ENCODE data around the gene ADCY1.

ADCY1 gene

DNA sequence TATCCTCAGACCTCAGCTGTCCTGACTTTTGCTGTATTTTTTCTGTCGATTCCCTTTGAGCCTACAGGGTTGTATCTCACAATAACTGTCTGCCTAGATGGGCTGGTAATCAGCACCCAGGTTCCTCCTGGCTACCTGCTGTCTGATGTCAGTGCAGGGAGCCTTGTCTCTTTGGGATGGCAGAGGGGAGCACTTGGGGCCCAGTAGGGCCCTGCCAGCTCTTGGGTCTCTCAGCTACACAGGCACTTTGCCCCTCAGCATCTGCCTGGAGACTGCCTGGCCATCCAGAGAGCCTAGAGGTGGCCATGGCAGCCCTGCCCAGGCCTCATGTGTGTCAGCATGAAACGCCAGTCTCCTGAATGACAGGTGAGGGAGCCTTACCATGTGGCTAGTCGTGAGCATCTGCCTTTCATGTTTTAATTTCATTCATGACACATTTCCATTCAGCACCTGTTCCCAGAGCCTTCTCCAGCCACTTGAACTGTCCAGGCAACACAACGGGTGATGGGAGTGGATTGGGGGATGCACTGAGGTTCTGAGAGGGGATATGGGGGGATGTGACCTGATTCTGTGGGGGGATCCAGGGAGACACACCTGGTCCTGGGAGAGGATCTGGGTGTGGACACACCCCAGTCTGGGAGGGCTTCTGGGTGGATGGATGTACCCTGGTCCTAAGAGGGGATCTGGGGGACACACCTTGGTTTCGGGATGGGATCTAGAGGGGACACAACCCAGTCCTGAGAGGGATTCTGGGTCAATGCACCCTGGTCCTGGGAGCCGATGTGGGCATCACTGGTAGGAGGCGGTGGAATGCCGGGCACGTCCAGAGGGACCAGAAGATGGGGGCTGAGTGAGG lies 21.9 kb downstream of the ADCY1 start:
- H3K4me3 ChIP-seq (ENCODE audit: low read depth, low read length): no peak overlapping the region
- POLR2A ChIA-PET: no interaction called here
- TF ChIP-seq CTCF (IDR thresholded peaks at IDR 0.05; ENCODE audit: insufficient read depth, low read length, missing control alignments): no peak
- CTCF ChIA-PET: no interaction called here
- no peak for DNase-seq (ENCODE audit: low read depth, low spot score)

DNA sequence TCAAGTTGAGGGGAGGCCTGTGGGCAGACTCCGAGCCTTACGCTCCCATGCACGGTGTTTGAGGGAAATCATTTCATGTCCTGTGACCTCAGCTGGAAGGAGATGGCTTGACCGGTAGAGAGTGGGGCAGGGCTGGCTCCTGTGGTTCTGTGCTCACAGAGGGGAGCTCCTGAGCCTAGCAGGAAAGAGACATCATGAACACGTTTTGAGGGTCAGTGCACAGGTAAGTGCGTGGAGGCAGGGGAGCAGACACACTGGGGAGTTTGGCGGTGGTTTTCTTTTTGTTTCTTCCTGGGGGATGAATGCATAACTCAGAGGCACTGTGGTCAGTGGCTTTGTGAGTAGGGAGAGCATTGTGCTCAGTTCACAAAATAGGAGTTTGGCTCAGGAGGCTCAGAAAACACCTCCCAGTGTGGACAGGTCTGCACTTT lies 22.5 kb downstream of the ADCY1 start:
- TF ChIP-seq CTCF (IDR thresholded peaks at IDR 0.05; ENCODE audit: insufficient read depth, low read length, missing control alignments): no peak

GRCh38 chr7:45597286-45597984 lies 23.3 kb downstream of the ADCY1 start:
- no peak overlapping the region for H3K4me3 ChIP-seq (ENCODE audit: low read depth, low read length)
- DNase-seq (ENCODE audit: low read depth, low spot score): no peak
- CTCF ChIA-PET: interaction anchor here (1.0 kb wide), 1 partner anchor 9 kb away, joined by 5 read pairs; no protein-coding TSS in a partner anchor
- POLR2A ChIA-PET: no interaction called here
- TF ChIP-seq CTCF (IDR thresholded peaks at IDR 0.05; ENCODE audit: insufficient read depth, low read length, missing control alignments): no peak

More for the DNA sequence above, 22.5 kb downstream of the ADCY1 start:
- ChIA-PET POLR2A (no interaction called here), CTCF (no interaction called here)
- DNase-seq (ENCODE audit: low read depth, low spot score): no peak
- H3K4me3 ChIP-seq (ENCODE audit: low read depth, low read length): no peak overlapping the region

GRCh38 chr7:45598886-45599520 lies 24.8 kb downstream of the ADCY1 start:
- POLR2A ChIA-PET: no interaction called here
- CTCF ChIA-PET: no interaction called here
- no peak overlapping the region for H3K4me3 ChIP-seq (ENCODE audit: low read depth, low read length)
- no peak for DNase-seq (ENCODE audit: low read depth, low spot score)
- no peak for TF ChIP-seq CTCF (IDR thresholded peaks at IDR 0.05; ENCODE audit: insufficient read depth, low read length, missing control alignments)

DNA sequence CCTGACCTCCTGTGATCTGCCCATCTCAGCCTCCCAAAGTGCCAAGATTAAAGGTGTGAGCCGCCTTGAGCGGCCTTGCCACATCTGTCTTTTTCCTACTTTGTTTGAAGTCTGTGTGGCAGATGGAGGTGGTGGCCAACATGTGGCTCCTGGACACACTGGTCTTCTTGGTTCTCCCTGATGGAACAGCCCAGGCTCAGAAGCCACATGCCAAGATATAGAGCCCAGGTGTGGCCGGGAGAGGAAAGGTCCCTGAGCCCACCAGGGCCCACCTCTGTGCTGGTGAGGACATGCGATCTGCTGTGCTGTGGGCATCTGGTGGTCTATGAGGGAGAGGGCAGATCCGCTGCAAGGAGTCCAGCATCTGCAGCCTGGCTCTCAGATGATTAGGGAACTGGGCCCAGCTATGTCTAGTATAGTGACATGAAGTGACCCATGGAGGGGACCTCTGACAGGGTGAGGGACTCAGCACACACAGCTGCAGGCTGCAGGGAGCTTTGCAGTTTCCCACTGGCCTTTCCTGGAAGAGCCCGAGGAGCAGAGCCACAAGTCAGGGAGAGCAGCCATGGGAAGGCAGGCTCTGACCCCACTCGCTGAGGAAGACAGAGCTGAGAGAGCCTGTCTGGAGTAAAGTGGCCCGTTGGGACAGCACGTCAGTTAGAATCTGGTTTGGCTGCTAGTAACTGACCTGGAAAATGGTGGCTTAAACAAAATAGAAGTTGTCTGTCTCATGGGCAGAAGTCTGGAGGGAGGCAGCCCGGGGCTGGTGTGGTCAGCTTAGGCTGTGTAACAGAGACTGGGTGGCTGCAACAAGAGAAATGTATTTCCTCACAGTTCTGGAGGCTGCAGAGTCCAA lies 25.9 kb downstream of the ADCY1 start:
- no peak for DNase-seq (ENCODE audit: low read depth, low spot score)
- ChIA-PET POLR2A (no interaction called here), CTCF (no interaction called here)
- TF ChIP-seq CTCF (IDR thresholded peaks at IDR 0.05; ENCODE audit: insufficient read depth, low read length, missing control alignments): no peak
- no peak overlapping the region for H3K4me3 ChIP-seq (ENCODE audit: low read depth, low read length)

All from AG04449 (cell line).